22Rv1 (cell line): ENCODE measurements around the gene CCDC74B.

ENCODE experiments used
- CTCF ChIP-seq: fragments of 450-650 bp; IDR thresholded peaks from 2 replicates; pipeline ENCODE4 v1.5.1; 2017; ENCODE audit warnings: mild to moderate bottlenecking
- ZFX ChIP-seq: fragments of 450-650 bp; IDR thresholded peaks from 2 replicates; pipeline ENCODE4 v1.6.1; 2017; ENCODE audit warnings: antibody characterized with exemption, borderline replicate concordance

DNA sequence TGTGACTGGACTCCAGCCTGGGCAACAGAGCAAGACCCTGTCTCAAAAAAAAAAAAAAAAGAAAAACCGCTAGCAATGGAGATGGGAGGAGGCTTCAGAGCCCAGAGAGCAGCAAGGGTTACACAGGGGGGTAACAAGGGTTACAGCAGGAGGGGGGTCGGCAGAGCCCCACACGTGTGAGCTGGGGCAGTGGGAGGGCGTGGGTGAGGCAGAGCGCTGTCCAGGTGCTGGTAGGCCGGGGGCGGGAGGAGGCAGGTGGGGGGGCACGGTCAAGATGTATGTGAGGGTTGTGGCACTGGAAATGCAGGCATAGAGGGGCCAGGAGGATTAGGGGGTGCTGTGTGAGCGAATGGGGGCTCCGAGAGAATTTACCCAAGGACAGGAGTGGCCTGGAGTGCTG, 40.5 kb upstream of the CCDC74B start:
- no peak for TF ChIP-seq CTCF
- TF ChIP-seq ZFX = no peak
